Measurements from ENCODE around the gene ROR2.

ROR2 gene

GRCh38 chr9:91716239-91716638, 233.8 kb downstream of the ROR2 start:
- TF ChIP-seq CTCF (IDR thresholded peaks at IDR 0.05; ENCODE audit: borderline replicate concordance, insufficient read depth, low read depth, low read length), result no peak
- no peak overlapping the region for H3K4me3 ChIP-seq (ENCODE audit: low read depth, low read length)

- H3K4me3 ChIP-seq (ENCODE audit: low read depth, low read length), result no peak overlapping the region
- TF ChIP-seq CTCF (IDR thresholded peaks at IDR 0.05; ENCODE audit: borderline replicate concordance, insufficient read depth, low read depth, low read length), result no peak
These were observed 235.0 kb downstream of the ROR2 start for GRCh38 chr9:91714874-91715615.

GRCh38 chr9:91714020-91714806, 235.8 kb downstream of the ROR2 start:
- H3K4me3 ChIP-seq (ENCODE audit: low read depth, low read length), result peak overlapping the region; percentile 36

GRCh38 chr9:91712811-91713210, 237.2 kb downstream of the ROR2 start:
- no peak overlapping the region for H3K4me3 ChIP-seq (ENCODE audit: low read depth, low read length)

More at GRCh38 chr9:91714020-91714806, 235.8 kb downstream of the ROR2 start:
- no peak for TF ChIP-seq CTCF (IDR thresholded peaks at IDR 0.05; ENCODE audit: borderline replicate concordance, insufficient read depth, low read depth, low read length)

GRCh38 chr9:91711755-91712601, 238.1 kb downstream of the ROR2 start:
- TF ChIP-seq CTCF (IDR thresholded peaks at IDR 0.05; ENCODE audit: borderline replicate concordance, insufficient read depth, low read depth, low read length), result no peak
- H3K4me3 ChIP-seq (ENCODE audit: low read depth, low read length), result no peak overlapping the region

More at GRCh38 chr9:91712811-91713210, 237.2 kb downstream of the ROR2 start:
- TF ChIP-seq CTCF (IDR thresholded peaks at IDR 0.05; ENCODE audit: borderline replicate concordance, insufficient read depth, low read depth, low read length), result no peak

- no peak overlapping the region for H3K4me3 ChIP-seq (ENCODE audit: low read depth, low read length)
- no peak for TF ChIP-seq CTCF (IDR thresholded peaks at IDR 0.05; ENCODE audit: borderline replicate concordance, insufficient read depth, low read depth, low read length)
These were observed 239.9 kb downstream of the ROR2 start for GRCh38 chr9:91710158-91710557.

All from GM12875 (cell line).